ENCODE results near the gene TAF4.

DNA sequence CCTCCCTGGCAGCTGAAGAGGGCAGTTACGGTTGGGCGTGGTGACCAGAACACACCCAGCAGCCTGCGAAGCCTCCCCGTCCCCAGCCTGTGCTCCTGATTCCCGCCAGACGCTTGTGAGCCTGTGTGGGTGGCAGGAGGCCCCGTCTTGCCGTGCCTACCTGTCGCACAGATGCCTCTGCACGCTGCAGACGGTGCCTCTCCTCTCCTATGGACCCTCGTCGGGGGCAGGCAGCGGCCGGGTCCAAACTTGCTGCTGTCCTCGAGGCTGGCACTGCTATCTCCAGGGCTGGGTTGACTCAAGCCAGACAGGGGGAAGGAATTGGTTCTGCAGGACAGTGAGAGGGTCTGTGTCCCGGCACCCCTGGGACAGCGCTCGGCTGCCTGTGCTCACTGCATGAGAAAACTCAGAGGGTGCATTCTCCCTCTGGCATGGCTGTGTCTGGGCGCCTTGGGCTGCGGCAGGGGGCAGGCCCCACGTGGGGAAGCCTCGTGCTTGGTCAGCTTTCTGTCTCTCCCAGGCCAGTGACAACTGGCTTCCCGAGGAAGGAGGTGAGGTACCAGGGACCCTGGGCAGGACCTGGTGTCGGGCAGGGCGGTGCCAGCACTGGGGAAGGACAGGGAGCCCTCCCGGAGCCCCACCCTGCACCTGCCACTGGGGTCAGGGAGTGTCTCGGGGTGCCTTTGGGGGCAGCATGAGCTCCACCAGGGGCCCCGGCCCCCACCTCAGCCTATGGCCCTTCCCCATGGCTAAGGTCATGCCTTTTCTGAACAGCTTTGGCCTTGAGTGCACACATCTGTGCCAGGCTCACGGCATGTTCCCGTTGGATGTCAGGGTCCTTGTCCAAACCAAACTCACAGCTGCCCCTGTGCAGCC lies 127.5 kb downstream of the TAF4 start:
- TF ChIP-seq, protein P1, sequence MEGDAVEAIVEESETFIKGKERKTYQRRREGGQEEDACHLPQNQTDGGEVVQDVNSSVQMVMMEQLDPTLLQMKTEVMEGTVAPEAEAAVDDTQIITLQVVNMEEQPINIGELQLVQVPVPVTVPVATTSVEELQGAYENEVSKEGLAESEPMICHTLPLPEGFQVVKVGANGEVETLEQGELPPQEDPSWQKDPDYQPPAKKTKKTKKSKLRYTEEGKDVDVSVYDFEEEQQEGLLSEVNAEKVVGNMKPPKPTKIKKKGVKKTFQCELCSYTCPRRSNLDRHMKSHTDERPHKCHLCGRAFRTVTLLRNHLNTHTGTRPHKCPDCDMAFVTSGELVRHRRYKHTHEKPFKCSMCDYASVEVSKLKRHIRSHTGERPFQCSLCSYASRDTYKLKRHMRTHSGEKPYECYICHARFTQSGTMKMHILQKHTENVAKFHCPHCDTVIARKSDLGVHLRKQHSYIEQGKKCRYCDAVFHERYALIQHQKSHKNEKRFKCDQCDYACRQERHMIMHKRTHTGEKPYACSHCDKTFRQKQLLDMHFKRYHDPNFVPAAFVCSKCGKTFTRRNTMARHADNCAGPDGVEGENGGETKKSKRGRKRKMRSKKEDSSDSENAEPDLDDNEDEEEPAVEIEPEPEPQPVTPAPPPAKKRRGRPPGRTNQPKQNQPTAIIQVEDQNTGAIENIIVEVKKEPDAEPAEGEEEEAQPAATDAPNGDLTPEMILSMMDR (IDR thresholded peaks at IDR 0.05) = no peak
- TF ChIP-seq POLR2AphosphoS5 (IDR thresholded peaks at IDR 0.05; ENCODE audit: low read depth, low read length) = no peak
- TF ChIP-seq, protein P2, sequence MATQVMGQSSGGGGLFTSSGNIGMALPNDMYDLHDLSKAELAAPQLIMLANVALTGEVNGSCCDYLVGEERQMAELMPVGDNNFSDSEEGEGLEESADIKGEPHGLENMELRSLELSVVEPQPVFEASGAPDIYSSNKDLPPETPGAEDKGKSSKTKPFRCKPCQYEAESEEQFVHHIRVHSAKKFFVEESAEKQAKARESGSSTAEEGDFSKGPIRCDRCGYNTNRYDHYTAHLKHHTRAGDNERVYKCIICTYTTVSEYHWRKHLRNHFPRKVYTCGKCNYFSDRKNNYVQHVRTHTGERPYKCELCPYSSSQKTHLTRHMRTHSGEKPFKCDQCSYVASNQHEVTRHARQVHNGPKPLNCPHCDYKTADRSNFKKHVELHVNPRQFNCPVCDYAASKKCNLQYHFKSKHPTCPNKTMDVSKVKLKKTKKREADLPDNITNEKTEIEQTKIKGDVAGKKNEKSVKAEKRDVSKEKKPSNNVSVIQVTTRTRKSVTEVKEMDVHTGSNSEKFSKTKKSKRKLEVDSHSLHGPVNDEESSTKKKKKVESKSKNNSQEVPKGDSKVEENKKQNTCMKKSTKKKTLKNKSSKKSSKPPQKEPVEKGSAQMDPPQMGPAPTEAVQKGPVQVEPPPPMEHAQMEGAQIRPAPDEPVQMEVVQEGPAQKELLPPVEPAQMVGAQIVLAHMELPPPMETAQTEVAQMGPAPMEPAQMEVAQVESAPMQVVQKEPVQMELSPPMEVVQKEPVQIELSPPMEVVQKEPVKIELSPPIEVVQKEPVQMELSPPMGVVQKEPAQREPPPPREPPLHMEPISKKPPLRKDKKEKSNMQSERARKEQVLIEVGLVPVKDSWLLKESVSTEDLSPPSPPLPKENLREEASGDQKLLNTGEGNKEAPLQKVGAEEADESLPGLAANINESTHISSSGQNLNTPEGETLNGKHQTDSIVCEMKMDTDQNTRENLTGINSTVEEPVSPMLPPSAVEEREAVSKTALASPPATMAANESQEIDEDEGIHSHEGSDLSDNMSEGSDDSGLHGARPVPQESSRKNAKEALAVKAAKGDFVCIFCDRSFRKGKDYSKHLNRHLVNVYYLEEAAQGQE (IDR thresholded peaks at IDR 0.05; ENCODE audit: insufficient read depth in 1 of 2, low read depth in 2 of 2, low read length in 1 of 2) = no peak
- no peak for TF ChIP-seq SIN3A (IDR thresholded peaks at IDR 0.05; ENCODE audit: borderline replicate concordance, insufficient read depth, low read depth, low read length)

Measured in Panc1 (cell line).